ENCODE results near the gene SRBD1.

The SRBD1 gene

DNA sequence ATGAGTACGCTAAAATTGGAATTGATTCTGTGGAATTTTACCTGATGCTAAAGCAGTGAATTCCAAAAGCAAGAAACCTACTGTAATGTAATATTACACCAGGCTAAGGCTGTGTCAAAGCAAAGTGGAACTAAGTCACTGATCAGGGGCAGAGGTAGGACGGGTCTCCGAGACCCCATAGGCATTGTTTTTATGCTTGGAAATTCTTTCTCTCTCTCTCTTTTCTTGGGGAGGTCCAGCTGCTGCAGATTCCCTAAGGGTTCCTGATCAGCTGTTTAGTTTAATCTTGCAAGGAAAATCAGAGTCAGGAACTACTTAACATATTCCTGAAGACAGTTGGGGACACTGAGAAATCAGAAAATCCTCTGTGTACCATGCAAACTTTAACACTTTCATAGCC lies 220.2 kb downstream of the SRBD1 start:
- no peak overlapping the region for H3K4me3 ChIP-seq (ENCODE audit: low read depth in 1 of 2, low read length in 2 of 2)
- H3K4me2 ChIP-seq (ENCODE audit: insufficient read depth, low read length): no peak overlapping the region
- no peak overlapping the region for H2AFZ ChIP-seq (ENCODE audit: low read depth, low read length)
- H3K27me3 ChIP-seq (ENCODE audit: insufficient read depth, low read length, poor library complexity): no peaks in the 10 kb centered on the region
- H3K36me3 ChIP-seq (ENCODE audit: insufficient read depth, low read length): peaks cover 38% of the 10 kb centered on the region
- no peaks in the 10 kb centered on the region for H3K79me2 ChIP-seq (ENCODE audit: insufficient read depth, low read length)
- no peaks in the 10 kb centered on the region for H3K4me1 ChIP-seq (ENCODE audit: insufficient read depth, low read length)
- no peak overlapping the region for H3K9ac ChIP-seq (ENCODE audit: low read depth, low read length)
- H3K27ac ChIP-seq (ENCODE audit: low read length): no peak overlapping the region
- no peak for ATAC-seq (ENCODE audit: insufficient read depth, low read depth)
- DNase-seq: no peak
- H3K9me3 ChIP-seq (ENCODE audit: insufficient read depth, low read length, severe bottlenecking): no peaks in the 10 kb centered on the region
- TF ChIP-seq, protein P1, sequence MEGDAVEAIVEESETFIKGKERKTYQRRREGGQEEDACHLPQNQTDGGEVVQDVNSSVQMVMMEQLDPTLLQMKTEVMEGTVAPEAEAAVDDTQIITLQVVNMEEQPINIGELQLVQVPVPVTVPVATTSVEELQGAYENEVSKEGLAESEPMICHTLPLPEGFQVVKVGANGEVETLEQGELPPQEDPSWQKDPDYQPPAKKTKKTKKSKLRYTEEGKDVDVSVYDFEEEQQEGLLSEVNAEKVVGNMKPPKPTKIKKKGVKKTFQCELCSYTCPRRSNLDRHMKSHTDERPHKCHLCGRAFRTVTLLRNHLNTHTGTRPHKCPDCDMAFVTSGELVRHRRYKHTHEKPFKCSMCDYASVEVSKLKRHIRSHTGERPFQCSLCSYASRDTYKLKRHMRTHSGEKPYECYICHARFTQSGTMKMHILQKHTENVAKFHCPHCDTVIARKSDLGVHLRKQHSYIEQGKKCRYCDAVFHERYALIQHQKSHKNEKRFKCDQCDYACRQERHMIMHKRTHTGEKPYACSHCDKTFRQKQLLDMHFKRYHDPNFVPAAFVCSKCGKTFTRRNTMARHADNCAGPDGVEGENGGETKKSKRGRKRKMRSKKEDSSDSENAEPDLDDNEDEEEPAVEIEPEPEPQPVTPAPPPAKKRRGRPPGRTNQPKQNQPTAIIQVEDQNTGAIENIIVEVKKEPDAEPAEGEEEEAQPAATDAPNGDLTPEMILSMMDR (IDR thresholded peaks at IDR 0.05; ENCODE audit: borderline replicate concordance, extremely low read depth, low read length, poor library complexity, severe bottlenecking): no peak
- TF ChIP-seq EZH2 (IDR thresholded peaks at IDR 0.05; ENCODE audit: borderline replicate concordance, low read depth, low read length, severe bottlenecking): no peak
- H4K20me1 ChIP-seq (ENCODE audit: insufficient read depth, low read length): no peaks in the 10 kb centered on the region

DNA sequence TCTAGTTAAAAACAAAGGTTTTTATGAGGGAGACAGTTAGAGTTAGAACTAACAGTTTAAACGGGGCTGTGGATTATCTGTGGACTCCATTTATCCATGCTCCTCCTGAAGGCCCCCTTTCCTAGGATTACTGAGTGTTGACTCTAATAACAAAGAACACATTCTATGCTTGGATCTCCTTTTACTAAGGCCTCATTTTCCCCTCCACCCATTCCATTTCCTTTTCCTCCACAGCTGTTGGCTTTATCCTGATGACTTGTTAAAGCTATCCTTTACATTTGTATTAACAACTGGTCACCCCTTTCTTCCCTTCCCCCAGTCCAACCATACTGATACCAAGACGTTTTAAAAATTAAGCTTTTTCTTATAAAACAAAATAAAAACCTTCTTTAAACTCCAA lies 220.6 kb downstream of the SRBD1 start:
- H4K20me1 ChIP-seq (ENCODE audit: insufficient read depth, low read length): no peaks in the 10 kb centered on the region
- ATAC-seq (ENCODE audit: insufficient read depth, low read depth): no peak

DNA sequence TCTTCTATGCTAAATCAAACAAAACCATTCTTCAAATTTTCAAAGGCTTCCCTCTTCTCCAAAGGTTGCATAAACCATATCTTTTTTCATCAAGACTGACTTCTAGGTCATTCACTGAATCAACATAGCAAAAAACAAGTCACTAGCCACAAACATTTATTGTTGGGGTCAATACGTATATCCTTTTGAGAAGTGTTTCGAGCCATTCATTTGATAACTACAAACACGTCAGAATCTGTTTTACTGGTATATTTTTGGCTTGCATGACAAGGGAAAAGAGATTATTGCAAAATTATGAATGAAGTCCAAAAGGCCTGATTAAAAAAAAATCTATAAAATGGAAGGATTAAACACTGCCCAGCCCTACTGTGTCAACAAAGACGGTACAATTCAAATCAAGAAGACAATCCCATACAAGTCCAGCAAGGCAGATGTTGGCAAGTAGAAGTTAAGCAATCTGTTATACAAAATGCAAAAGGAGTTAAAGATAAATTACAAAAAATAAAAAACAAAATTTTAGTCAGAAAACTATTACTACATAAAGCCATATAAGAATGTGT lies 222.4 kb downstream of the SRBD1 start:
- Histone ChIP-seq H3K4me2 (ENCODE audit: insufficient read depth, low read length) (no peak overlapping the region), H4K20me1 (ENCODE audit: insufficient read depth, low read length) (no peaks in the 10 kb centered on the region), H3K79me2 (ENCODE audit: insufficient read depth, low read length) (no peaks in the 10 kb centered on the region), H3K4me3 (ENCODE audit: low read depth in 1 of 2, low read length in 2 of 2) (no peak overlapping the region), H3K36me3 (ENCODE audit: insufficient read depth, low read length) (peaks cover 38% of the 10 kb centered on the region), H2AFZ (ENCODE audit: low read depth, low read length) (no peak overlapping the region), H3K27me3 (ENCODE audit: insufficient read depth, low read length, poor library complexity) (no peaks in the 10 kb centered on the region), H3K9me3 (ENCODE audit: insufficient read depth, low read length, severe bottlenecking) (no peaks in the 10 kb centered on the region), H3K4me1 (ENCODE audit: insufficient read depth, low read length) (no peaks in the 10 kb centered on the region), H3K9ac (ENCODE audit: low read depth, low read length) (no peak overlapping the region), H3K27ac (ENCODE audit: low read length) (no peak overlapping the region)
- TF ChIP-seq, protein P1 (IDR thresholded peaks at IDR 0.05; ENCODE audit: borderline replicate concordance, extremely low read depth, low read length, poor library complexity, severe bottlenecking): no peak
- no peak for TF ChIP-seq EZH2 (IDR thresholded peaks at IDR 0.05; ENCODE audit: borderline replicate concordance, low read depth, low read length, severe bottlenecking)
- no peak for ATAC-seq (ENCODE audit: insufficient read depth, low read depth)
- no peak for DNase-seq

More for the DNA sequence above, 220.6 kb downstream of the SRBD1 start:
- Histone ChIP-seq H2AFZ (ENCODE audit: low read depth, low read length) (no peak overlapping the region), H3K27ac (ENCODE audit: low read length) (no peak overlapping the region), H3K4me2 (ENCODE audit: insufficient read depth, low read length) (no peak overlapping the region), H3K27me3 (ENCODE audit: insufficient read depth, low read length, poor library complexity) (no peaks in the 10 kb centered on the region), H3K4me3 (ENCODE audit: low read depth in 1 of 2, low read length in 2 of 2) (no peak overlapping the region), H3K4me1 (ENCODE audit: insufficient read depth, low read length) (no peaks in the 10 kb centered on the region), H3K36me3 (ENCODE audit: insufficient read depth, low read length) (peaks cover 38% of the 10 kb centered on the region), H3K9me3 (ENCODE audit: insufficient read depth, low read length, severe bottlenecking) (no peaks in the 10 kb centered on the region), H3K79me2 (ENCODE audit: insufficient read depth, low read length) (no peaks in the 10 kb centered on the region), H3K9ac (ENCODE audit: low read depth, low read length) (no peak overlapping the region)
- no peak for DNase-seq
- TF ChIP-seq EZH2 (IDR thresholded peaks at IDR 0.05; ENCODE audit: borderline replicate concordance, low read depth, low read length, severe bottlenecking): no peak
- TF ChIP-seq, protein P1 (IDR thresholded peaks at IDR 0.05; ENCODE audit: borderline replicate concordance, extremely low read depth, low read length, poor library complexity, severe bottlenecking): no peak
